ENCODE measurements around the gene ZNF84. TPM values are rescaled to one million over a fixed set of nuclear protein-coding genes. Genes with fewer than 3 reads are reported as not detected.
A peak's percentile ranks its signal among the peaks of the same experiment; 100 is the strongest.

ZNF84 gene
- total RNA-seq, 4 donors from 2014 or later = 15.7 to 18.9 (median 16.4) TPM

GRCh38 chr12:133073836-133074235 is 36.5 kb downstream of the ZNF84 start:
- intact Hi-C loops (cut with DNase I; ENCODE audit: low total_unique reads) = no loop called here
- TF ChIP-seq POLR2A (IDR thresholded peaks at IDR 0.05) = no peak
- TF ChIP-seq CTCF (IDR thresholded peaks at IDR 0.05) = no peak
- no peak overlapping the region for H3K4me3 ChIP-seq (ENCODE audit: low read depth, poor library complexity, severe bottlenecking)
- 80 to 89% methylated on average over 2 of the region's 2 CpGs for WGBS, 2 donors
- no peak for DNase-seq (ENCODE audit: low spot score in 2 of 2)

GRCh38 chr12:133080026-133080367 is 42.7 kb downstream of the ZNF84 start:
- intact Hi-C loops (cut with DNase I; ENCODE audit: low total_unique reads) = no loop called here
- 0 to 1% methylated on average over 16 to 22 of the region's 22 CpGs for WGBS, 2 donors
- TF ChIP-seq POLR2A (IDR thresholded peaks at IDR 0.05) = no peak
- no peak for TF ChIP-seq CTCF (IDR thresholded peaks at IDR 0.05)
- DNase-seq (ENCODE audit: low spot score in 2 of 2) = peak; percentile 99
- peak overlapping the region; percentile 85 for H3K4me3 ChIP-seq (ENCODE audit: low read depth, poor library complexity, severe bottlenecking)

- DNase-seq (ENCODE audit: low spot score in 2 of 2) = peak; percentile 96 to 99
- H3K4me3 ChIP-seq (ENCODE audit: low read depth, poor library complexity, severe bottlenecking) = peak within 1 kb of the TSS; percentile 85
- WGBS, 2 donors = 1% methylated on average over 41 to 45 of the region's 69 CpGs
- TF ChIP-seq POLR2A (IDR thresholded peaks at IDR 0.05) (no peak), CTCF (IDR thresholded peaks at IDR 0.05) (no peak)
- intact Hi-C loops (cut with DNase I; ENCODE audit: low total_unique reads) = no loop called here
Observed at GRCh38 chr12:133080368-133081158, 43.3 kb downstream of the ZNF84 start, which contains the start of gene ZNF140. Gene ZNF140 (plus strand): TSS chr12:133080923. CDS start chr12:133081321, 398 bp downstream.

- TF ChIP-seq POLR2A (IDR thresholded peaks at IDR 0.05) = no peak
- no peak for TF ChIP-seq CTCF (IDR thresholded peaks at IDR 0.05)
- peak overlapping the region; percentile 85 for H3K4me3 ChIP-seq (ENCODE audit: low read depth, poor library complexity, severe bottlenecking)
- intact Hi-C loops (cut with DNase I; ENCODE audit: low total_unique reads) = no loop called here
- DNase-seq (ENCODE audit: low spot score in 2 of 2) = peak in 1 of 2 donors; percentile 29
- WGBS, 2 donors = 27 to 29% methylated on average over 17 of the region's 17 CpGs
Observed at GRCh38 chr12:133081159-133081780, 44.0 kb downstream of the ZNF84 start.

GRCh38 chr12:133083345-133083744 is 46.0 kb downstream of the ZNF84 start:
- TF ChIP-seq POLR2A (IDR thresholded peaks at IDR 0.05) (no peak), CTCF (IDR thresholded peaks at IDR 0.05) (no peak)
- intact Hi-C loops (cut with DNase I; ENCODE audit: low total_unique reads) = no loop called here
- WGBS, 2 donors = 98 to 100% methylated on average over 6 of the region's 6 CpGs
- no peak for DNase-seq (ENCODE audit: low spot score in 2 of 2)
- H3K4me3 ChIP-seq (ENCODE audit: low read depth, poor library complexity, severe bottlenecking) = no peak overlapping the region

Data from lower leg skin (tissue), 4 donors.